ENCODE results near the gene ALDOB. TPM values are rescaled to one million over a fixed set of nuclear protein-coding genes. Genes with fewer than 3 reads are reported as not detected.

ALDOB gene
- total RNA-seq, result 10 to 100 TPM in 1 of 2 donors, 1 to 10 TPM in 1; 3.4 to 33.1 TPM

GRCh38 chr9:101435601-101436079 lies at the start of gene ALDOB:
TSS of gene ALDOB (minus strand) at chr9:101435774. CDS start at chr9:101430887, 4,887 bp downstream.
- Histone ChIP-seq H3K4me1 (no peaks in the 10 kb centered on the region), H3K27ac (no peak within 1 kb of the TSS), H3K9me3 (no peaks in the 10 kb centered on the region), H3K4me3 (no peak within 1 kb of the TSS), H3K9ac (ENCODE audit: low read depth in 2 of 2, low read length in 2 of 2) (no peak within 1 kb of the TSS), H3K27me3 (no peaks in the 10 kb centered on the region), H3K36me3 (no peaks in the 10 kb centered on the region)
- DNase-seq, result no peak
- intact Hi-C loops (cut with DNase I), result no loop called here
- TF ChIP-seq, protein P1, sequence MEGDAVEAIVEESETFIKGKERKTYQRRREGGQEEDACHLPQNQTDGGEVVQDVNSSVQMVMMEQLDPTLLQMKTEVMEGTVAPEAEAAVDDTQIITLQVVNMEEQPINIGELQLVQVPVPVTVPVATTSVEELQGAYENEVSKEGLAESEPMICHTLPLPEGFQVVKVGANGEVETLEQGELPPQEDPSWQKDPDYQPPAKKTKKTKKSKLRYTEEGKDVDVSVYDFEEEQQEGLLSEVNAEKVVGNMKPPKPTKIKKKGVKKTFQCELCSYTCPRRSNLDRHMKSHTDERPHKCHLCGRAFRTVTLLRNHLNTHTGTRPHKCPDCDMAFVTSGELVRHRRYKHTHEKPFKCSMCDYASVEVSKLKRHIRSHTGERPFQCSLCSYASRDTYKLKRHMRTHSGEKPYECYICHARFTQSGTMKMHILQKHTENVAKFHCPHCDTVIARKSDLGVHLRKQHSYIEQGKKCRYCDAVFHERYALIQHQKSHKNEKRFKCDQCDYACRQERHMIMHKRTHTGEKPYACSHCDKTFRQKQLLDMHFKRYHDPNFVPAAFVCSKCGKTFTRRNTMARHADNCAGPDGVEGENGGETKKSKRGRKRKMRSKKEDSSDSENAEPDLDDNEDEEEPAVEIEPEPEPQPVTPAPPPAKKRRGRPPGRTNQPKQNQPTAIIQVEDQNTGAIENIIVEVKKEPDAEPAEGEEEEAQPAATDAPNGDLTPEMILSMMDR (IDR thresholded peaks at IDR 0.05), result no peak

GRCh38 chr9:101484046-101484445 lies 48.5 kb upstream of the ALDOB start:
- no peak for DNase-seq
- peaks cover 6% of the 10 kb centered on the region for H3K4me1 ChIP-seq

DNA sequence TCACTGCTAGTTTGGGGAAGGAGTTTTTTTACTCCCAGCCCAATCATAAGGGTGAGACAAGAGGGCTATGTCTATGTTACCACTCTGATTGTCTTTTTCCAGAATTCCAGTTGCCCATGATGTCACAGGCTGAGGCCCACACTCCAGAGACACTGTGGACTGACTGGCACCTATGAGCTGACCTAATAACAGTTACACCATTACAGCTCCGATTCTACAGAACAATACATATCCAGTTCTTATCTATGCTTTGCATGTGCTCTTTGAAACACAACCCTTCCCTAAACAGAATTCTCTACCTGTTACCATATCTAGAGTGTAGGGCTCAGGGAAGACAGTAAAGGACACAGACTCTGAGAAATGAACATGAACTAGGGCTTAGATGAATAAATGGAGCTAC lies 45.7 kb upstream of the ALDOB start:
- TF ChIP-seq, protein P1 (IDR thresholded peaks at IDR 0.05), result no peak
- intact Hi-C loops (cut with DNase I), result no loop called here
- DNase-seq, result no peak
- peaks cover 8% of the 10 kb centered on the region for H3K4me1 ChIP-seq
- no peaks in the 10 kb centered on the region for H3K9me3 ChIP-seq
- no peaks in the 10 kb centered on the region for H3K36me3 ChIP-seq
- peak overlapping the region; percentile 67 for H3K27ac ChIP-seq
- H3K9ac ChIP-seq (ENCODE audit: low read depth in 2 of 2, low read length in 2 of 2), result peak overlapping the region in 1 of 2 donors; percentile 86
- H3K4me3 ChIP-seq, result no peak overlapping the region
- H3K27me3 ChIP-seq, result no peaks in the 10 kb centered on the region

More at GRCh38 chr9:101484046-101484445, 48.5 kb upstream of the ALDOB start:
- no peaks in the 10 kb centered on the region for H3K9me3 ChIP-seq
- H3K36me3 ChIP-seq, result no peaks in the 10 kb centered on the region
- no peaks in the 10 kb centered on the region for H3K27me3 ChIP-seq
- no peak overlapping the region for H3K27ac ChIP-seq
- H3K4me3 ChIP-seq, result no peak overlapping the region
- intact Hi-C loops (cut with DNase I), result no loop called here
- TF ChIP-seq, protein P1 (IDR thresholded peaks at IDR 0.05), result no peak
- H3K9ac ChIP-seq (ENCODE audit: low read depth in 2 of 2, low read length in 2 of 2), result no peak overlapping the region

- Histone ChIP-seq H3K4me3 (no peak overlapping the region), H3K9me3 (no peaks in the 10 kb centered on the region), H3K4me1 (peaks cover 8% of the 10 kb centered on the region), H3K27me3 (no peaks in the 10 kb centered on the region), H3K9ac (ENCODE audit: low read depth in 2 of 2, low read length in 2 of 2) (peak overlapping the region in 1 of 2 donors; percentile 86), H3K27ac (peak overlapping the region; percentile 87), H3K36me3 (no peaks in the 10 kb centered on the region)
- TF ChIP-seq, protein P1 (IDR thresholded peaks at IDR 0.05), result no peak
- intact Hi-C loops (cut with DNase I), result no loop called here
- peak; percentile 65 for DNase-seq
These were observed 44.8 kb upstream of the ALDOB start for GRCh38 chr9:101480386-101480785.

DNA sequence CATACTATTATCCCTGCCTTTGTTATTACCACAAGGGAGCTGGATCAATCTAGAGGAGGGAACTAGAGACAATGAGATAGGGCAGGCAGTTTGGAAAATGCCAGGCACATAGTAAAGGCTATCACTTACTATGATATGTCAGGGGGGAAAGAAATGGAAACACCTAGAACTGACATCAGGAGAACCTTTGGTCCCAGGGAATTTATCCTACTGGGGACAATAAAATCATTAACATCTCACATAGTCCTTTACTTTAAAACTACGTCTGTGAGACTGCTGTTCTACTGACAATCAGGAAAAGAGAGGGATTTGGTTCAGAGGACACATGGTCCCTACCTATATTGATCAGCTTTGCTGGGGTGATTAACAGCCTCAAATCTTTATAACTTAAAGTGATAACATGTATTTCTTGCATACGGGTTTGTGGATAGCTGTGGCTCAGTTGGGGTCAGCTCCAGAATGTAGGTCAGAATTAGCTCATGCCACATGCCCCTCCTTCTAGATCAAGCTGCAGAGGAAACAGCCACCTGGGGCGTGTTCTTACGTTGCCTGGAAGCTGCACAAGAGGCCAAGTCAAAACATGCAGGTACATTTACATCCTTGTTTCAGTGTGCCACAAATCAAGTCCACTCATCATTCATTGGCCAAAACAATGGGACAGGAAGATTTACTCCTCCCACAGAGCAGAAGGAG lies 43.9 kb upstream of the ALDOB start:
- Histone ChIP-seq H3K36me3 (no peaks in the 10 kb centered on the region), H3K4me3 (no peak overlapping the region), H3K27ac (peak overlapping the region; percentile 87), H3K9me3 (no peaks in the 10 kb centered on the region), H3K9ac (ENCODE audit: low read depth in 2 of 2, low read length in 2 of 2) (peak overlapping the region in 1 of 2 donors; percentile 86), H3K4me1 (peaks cover 5% of the 10 kb centered on the region), H3K27me3 (no peaks in the 10 kb centered on the region)
- intact Hi-C loops (cut with DNase I), result no loop called here
- TF ChIP-seq, protein P1 (IDR thresholded peaks at IDR 0.05), result no peak
- DNase-seq, result peak; percentile 77

Data from colonic mucosa (tissue), 4 donors.